ENCODE data around the gene ZNF324. TPM values are rescaled to one million over a fixed set of nuclear protein-coding genes. Genes with fewer than 3 reads are reported as not detected.
"Not testable (repeated sequence)": the region's sequence is repeated elsewhere in the genome, so short reads cannot be mapped to it uniquely, and the experiment has no call there.

The ZNF324 gene
- total and polyA plus RNA-seq, 2 of the 13 experiments (the other 11 are each of a cell fraction or from before 2014, with no cell fraction given): 1.1 to 4.7 TPM

DNA sequence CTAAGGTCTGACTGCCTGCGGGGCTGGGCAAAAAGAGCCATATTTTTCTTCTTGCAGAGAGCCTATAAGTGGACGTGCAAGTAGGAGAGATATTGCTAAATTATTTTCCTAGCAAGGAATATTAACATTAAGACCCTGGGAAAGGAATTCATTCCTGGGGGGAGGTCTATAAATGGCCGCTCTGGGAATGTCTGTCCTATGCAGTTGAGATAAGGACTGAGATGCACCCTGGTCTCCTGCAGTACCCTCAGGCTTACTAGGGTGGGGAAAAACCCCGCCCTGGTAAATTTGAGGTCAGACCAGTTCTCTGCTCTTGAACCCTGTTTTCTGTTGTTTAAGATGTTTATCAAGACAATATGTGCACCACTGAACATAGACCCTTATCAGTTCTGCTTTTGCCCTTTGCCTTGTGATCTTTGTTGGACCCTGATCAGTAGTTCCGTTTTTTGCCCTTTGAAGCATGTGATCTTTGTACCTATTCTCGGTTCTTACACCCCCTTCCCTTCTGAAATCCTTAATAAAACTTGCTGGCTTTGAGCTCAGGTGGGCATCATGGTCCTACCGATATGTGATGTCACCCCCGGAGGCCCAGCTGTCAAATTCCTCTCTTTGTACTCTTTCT is 40.8 kb downstream of the ZNF324 start:
- POLR2A ChIA-PET: interaction anchor here (1.0 kb wide), 1 partner anchor 8 kb away, joined by 3 read pairs; no protein-coding TSS in a partner anchor
- H3K9me3 ChIP-seq (ENCODE audit: low read length); intact Hi-C loops (cut with micrococcal nuclease; ENCODE audit: unreplicated experiment); H3K4me2 ChIP-seq (ENCODE audit: low read depth, low read length); H2AFZ ChIP-seq (ENCODE audit: low read length); BruUV-seq (replicated peaks); DNase-seq (ENCODE audit: low spot score); FAIRE-seq; H4K20me1 ChIP-seq (ENCODE audit: insufficient read depth, low read length); H3K79me2 ChIP-seq (ENCODE audit: insufficient read depth, low read length); ATAC-seq; H3K36me3 ChIP-seq (replicated peaks in 1 of 2; ENCODE audit: control insufficient read depth in 1 of 2, insufficient read depth in 2 of 2, low read length in 2 of 2); CTCF ChIA-PET (ENCODE audit: low intra/inter-chr PET ratio, low total read pairs); H3K27ac ChIP-seq (ENCODE audit: extremely low read length, insufficient read depth, low read length); H3K27me3 ChIP-seq (ENCODE audit: control insufficient read depth in 1 of 2, insufficient read depth in 2 of 2, low read length in 2 of 2); H3K4me3 ChIP-seq (replicated peaks in 1 of 3; ENCODE audit: insufficient read depth in 1 of 3, low read depth in 2 of 3, low read length in 3 of 3); H3K9ac ChIP-seq (ENCODE audit: insufficient read depth, low read depth, low read length); in situ Hi-C loops (cut with HindIII; ENCODE audit: extremely low pct_ligation_motif_present, low pct_unique_long_range_greater_than_20kb); TF ChIP-seq HNF4G (CRISPR knock-in tag; IDR thresholded peaks at IDR 0.05; ENCODE audit: borderline replicate concordance, low read depth): not testable (repeated sequence)
- WGBS (ENCODE audit: low lambda C conversion rate): 85% methylated on average over 7 of the region's 8 CpGs
- TF ChIP-seq HNF4G (IDR thresholded peaks at IDR 0.05; ENCODE audit: borderline replicate concordance, low read depth, low read length) (peak; percentile 20; the same call in 1 of the 2 replicates), HNF4A (CRISPR knock-in tag; IDR thresholded peaks at IDR 0.05) (peak; percentile 40; the same call in 1 of the 2 replicates)
- peaks cover 36% of the 10 kb centered on the region for H3K4me1 ChIP-seq (ENCODE audit: insufficient read depth, low read length)

DNA sequence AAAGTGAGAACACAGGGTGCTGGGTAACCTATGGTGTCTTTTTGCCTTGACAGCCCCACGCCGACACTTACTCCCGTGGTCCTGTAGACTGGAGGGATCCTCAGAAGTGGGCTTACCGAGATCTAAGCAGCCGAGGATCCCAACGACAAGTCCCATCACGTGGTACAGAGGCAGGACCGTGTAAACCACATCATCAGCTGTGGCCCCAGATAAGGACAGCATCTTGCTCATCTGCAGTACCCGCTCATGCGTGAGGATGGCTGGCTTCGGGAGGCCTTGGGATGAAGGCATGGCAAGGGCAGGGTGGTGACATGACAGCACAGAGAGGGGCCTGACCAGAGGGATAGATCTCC is 42.8 kb downstream of the ZNF324 start:
- ATAC-seq: no peak; the same call in 2 of the 3 replicates
- ChIA-PET CTCF (ENCODE audit: low intra/inter-chr PET ratio, low total read pairs) (no interaction called here), POLR2A (interaction anchor here (0.5 to 5.8 kb wide), 6 partner anchors 10 to 147 kb away, joined by 3 to 44 read pairs (median 6); partner anchors contain the start of genes CHMP2A, TRIM28, ZBTB45 and ZNF497)
- no peaks in the 10 kb centered on the region for H4K20me1 ChIP-seq (ENCODE audit: insufficient read depth, low read length)
- H3K9me3 ChIP-seq (ENCODE audit: low read length): no peaks in the 10 kb centered on the region
- no peak overlapping the region for H2AFZ ChIP-seq (ENCODE audit: low read length)
- H3K4me3 ChIP-seq (replicated peaks in 1 of 3; ENCODE audit: insufficient read depth in 1 of 3, low read depth in 2 of 3, low read length in 3 of 3): peak overlapping the region in 1 of 3 experiments; percentile 54; a peak in 3 of 6 replicates
- no peak for FAIRE-seq
- H3K79me2 ChIP-seq (ENCODE audit: insufficient read depth, low read length): peaks cover 5% of the 10 kb centered on the region
- 5% methylated on average over 9 of the region's 11 CpGs for WGBS (ENCODE audit: low lambda C conversion rate)
- no peaks in the 10 kb centered on the region for H3K36me3 ChIP-seq (replicated peaks in 1 of 2; ENCODE audit: control insufficient read depth in 1 of 2, insufficient read depth in 2 of 2, low read length in 2 of 2)
- H3K4me1 ChIP-seq (ENCODE audit: insufficient read depth, low read length): peaks cover 51% of the 10 kb centered on the region
- H3K4me2 ChIP-seq (ENCODE audit: low read depth, low read length): peak overlapping the region; percentile 85
- H3K27ac ChIP-seq (ENCODE audit: extremely low read length, insufficient read depth, low read length): peak overlapping the region; percentile 79
- H3K27me3 ChIP-seq (ENCODE audit: control insufficient read depth in 1 of 2, insufficient read depth in 2 of 2, low read length in 2 of 2): no peaks in the 10 kb centered on the region; a peak in 1 of 5 replicates
- no TSS peak for BruUV-seq (replicated peaks)
- in situ Hi-C loops (cut with HindIII; ENCODE audit: extremely low pct_ligation_motif_present, low pct_unique_long_range_greater_than_20kb) (no loop called here), intact Hi-C loops (cut with micrococcal nuclease; ENCODE audit: unreplicated experiment) (no loop called here)
- peak overlapping the region; percentile 60 for H3K9ac ChIP-seq (ENCODE audit: insufficient read depth, low read depth, low read length)
- DNase-seq (ENCODE audit: low spot score): no peak
- TF ChIP-seq, protein P1, sequence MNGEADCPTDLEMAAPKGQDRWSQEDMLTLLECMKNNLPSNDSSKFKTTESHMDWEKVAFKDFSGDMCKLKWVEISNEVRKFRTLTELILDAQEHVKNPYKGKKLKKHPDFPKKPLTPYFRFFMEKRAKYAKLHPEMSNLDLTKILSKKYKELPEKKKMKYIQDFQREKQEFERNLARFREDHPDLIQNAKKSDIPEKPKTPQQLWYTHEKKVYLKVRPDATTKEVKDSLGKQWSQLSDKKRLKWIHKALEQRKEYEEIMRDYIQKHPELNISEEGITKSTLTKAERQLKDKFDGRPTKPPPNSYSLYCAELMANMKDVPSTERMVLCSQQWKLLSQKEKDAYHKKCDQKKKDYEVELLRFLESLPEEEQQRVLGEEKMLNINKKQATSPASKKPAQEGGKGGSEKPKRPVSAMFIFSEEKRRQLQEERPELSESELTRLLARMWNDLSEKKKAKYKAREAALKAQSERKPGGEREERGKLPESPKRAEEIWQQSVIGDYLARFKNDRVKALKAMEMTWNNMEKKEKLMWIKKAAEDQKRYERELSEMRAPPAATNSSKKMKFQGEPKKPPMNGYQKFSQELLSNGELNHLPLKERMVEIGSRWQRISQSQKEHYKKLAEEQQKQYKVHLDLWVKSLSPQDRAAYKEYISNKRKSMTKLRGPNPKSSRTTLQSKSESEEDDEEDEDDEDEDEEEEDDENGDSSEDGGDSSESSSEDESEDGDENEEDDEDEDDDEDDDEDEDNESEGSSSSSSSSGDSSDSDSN (CRISPR knock-in tag; IDR thresholded peaks at IDR 0.05): peak; percentile 39; the same call in 1 of the 2 replicates
- TF ChIP-seq, protein P2, sequence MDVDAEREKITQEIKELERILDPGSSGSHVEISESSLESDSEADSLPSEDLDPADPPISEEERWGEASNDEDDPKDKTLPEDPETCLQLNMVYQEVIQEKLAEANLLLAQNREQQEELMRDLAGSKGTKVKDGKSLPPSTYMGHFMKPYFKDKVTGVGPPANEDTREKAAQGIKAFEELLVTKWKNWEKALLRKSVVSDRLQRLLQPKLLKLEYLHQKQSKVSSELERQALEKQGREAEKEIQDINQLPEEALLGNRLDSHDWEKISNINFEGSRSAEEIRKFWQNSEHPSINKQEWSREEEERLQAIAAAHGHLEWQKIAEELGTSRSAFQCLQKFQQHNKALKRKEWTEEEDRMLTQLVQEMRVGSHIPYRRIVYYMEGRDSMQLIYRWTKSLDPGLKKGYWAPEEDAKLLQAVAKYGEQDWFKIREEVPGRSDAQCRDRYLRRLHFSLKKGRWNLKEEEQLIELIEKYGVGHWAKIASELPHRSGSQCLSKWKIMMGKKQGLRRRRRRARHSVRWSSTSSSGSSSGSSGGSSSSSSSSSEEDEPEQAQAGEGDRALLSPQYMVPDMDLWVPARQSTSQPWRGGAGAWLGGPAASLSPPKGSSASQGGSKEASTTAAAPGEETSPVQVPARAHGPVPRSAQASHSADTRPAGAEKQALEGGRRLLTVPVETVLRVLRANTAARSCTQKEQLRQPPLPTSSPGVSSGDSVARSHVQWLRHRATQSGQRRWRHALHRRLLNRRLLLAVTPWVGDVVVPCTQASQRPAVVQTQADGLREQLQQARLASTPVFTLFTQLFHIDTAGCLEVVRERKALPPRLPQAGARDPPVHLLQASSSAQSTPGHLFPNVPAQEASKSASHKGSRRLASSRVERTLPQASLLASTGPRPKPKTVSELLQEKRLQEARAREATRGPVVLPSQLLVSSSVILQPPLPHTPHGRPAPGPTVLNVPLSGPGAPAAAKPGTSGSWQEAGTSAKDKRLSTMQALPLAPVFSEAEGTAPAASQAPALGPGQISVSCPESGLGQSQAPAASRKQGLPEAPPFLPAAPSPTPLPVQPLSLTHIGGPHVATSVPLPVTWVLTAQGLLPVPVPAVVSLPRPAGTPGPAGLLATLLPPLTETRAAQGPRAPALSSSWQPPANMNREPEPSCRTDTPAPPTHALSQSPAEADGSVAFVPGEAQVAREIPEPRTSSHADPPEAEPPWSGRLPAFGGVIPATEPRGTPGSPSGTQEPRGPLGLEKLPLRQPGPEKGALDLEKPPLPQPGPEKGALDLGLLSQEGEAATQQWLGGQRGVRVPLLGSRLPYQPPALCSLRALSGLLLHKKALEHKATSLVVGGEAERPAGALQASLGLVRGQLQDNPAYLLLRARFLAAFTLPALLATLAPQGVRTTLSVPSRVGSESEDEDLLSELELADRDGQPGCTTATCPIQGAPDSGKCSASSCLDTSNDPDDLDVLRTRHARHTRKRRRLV (CRISPR knock-in tag; IDR thresholded peaks at IDR 0.05): no peak
- TF ChIP-seq TRIM24 (CRISPR knock-in tag; IDR thresholded peaks at IDR 0.05) (no peak), HIVEP1 (CRISPR knock-in tag; IDR thresholded peaks at IDR 0.05) (0 out of 2 replicates have a peak, but pooled peaks have one; percentile 34)
- TF ChIP-seq, protein P3, sequence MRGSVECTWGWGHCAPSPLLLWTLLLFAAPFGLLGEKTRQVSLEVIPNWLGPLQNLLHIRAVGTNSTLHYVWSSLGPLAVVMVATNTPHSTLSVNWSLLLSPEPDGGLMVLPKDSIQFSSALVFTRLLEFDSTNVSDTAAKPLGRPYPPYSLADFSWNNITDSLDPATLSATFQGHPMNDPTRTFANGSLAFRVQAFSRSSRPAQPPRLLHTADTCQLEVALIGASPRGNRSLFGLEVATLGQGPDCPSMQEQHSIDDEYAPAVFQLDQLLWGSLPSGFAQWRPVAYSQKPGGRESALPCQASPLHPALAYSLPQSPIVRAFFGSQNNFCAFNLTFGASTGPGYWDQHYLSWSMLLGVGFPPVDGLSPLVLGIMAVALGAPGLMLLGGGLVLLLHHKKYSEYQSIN (CRISPR knock-in tag; IDR thresholded peaks at IDR 0.05; ENCODE audit: borderline replicate concordance): no peak
